HFF-Myc (cell line): ENCODE data around the gene PITX2.

Source experiments
- DNase-seq: peaks from one replicate; pipeline ENCODE4 v3.0.0-alpha.2; 2011; ENCODE audit warnings: low read depth; ENCODE audit errors: extremely low read depth
- H3K4me3 ChIP-seq: replicated peaks from 2 replicates; pipeline ENCODE4 v1.5.1; 2011; ENCODE audit warnings: low read depth, mild to moderate bottlenecking, control low read depth, low read length
- TF ChIP-seq, protein P1 (sequence below): IDR thresholded peaks from 2 replicates; pipeline ENCODE4 v1.5.1; 2012; ENCODE audit warnings: mild to moderate bottlenecking, low read depth, low read length, control low read depth; ENCODE audit errors: missing control alignments

PITX2 gene

DNA sequence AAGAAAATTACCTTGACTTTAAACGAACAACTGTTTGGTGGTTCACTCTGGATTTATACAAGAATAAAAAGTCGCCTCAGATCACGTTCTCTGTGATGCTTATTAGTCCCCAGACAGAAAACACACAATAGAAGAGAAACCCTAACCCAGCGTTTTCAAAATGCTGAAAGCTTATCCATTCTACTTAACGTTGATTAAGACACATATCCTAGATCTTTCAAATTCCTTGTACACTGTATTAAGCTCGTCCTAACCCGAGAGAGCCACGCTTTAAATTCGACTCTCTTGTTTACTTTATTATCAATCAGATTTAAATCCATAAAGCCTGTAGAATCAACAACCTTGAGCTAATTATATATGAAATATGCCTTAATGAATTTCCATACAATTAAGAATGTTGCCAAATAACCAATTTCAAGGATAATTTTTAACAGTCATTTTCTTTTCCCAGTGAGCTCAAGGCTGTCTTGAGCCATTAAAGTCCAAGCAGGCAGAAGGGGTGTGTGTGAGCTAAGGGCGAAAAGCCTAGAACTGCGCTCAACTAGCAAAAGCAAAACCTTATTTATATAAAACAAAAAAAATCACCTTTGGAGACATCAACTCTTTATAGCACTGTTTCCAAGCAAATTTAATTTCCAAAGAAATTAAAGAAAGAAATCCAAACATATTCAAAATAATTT lies 981 bp upstream of the PITX2 start:
- peak overlapping the region; percentile 74 for H3K4me3 ChIP-seq
- TF ChIP-seq, protein P1, sequence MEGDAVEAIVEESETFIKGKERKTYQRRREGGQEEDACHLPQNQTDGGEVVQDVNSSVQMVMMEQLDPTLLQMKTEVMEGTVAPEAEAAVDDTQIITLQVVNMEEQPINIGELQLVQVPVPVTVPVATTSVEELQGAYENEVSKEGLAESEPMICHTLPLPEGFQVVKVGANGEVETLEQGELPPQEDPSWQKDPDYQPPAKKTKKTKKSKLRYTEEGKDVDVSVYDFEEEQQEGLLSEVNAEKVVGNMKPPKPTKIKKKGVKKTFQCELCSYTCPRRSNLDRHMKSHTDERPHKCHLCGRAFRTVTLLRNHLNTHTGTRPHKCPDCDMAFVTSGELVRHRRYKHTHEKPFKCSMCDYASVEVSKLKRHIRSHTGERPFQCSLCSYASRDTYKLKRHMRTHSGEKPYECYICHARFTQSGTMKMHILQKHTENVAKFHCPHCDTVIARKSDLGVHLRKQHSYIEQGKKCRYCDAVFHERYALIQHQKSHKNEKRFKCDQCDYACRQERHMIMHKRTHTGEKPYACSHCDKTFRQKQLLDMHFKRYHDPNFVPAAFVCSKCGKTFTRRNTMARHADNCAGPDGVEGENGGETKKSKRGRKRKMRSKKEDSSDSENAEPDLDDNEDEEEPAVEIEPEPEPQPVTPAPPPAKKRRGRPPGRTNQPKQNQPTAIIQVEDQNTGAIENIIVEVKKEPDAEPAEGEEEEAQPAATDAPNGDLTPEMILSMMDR: no peak
- no peak for DNase-seq

DNA sequence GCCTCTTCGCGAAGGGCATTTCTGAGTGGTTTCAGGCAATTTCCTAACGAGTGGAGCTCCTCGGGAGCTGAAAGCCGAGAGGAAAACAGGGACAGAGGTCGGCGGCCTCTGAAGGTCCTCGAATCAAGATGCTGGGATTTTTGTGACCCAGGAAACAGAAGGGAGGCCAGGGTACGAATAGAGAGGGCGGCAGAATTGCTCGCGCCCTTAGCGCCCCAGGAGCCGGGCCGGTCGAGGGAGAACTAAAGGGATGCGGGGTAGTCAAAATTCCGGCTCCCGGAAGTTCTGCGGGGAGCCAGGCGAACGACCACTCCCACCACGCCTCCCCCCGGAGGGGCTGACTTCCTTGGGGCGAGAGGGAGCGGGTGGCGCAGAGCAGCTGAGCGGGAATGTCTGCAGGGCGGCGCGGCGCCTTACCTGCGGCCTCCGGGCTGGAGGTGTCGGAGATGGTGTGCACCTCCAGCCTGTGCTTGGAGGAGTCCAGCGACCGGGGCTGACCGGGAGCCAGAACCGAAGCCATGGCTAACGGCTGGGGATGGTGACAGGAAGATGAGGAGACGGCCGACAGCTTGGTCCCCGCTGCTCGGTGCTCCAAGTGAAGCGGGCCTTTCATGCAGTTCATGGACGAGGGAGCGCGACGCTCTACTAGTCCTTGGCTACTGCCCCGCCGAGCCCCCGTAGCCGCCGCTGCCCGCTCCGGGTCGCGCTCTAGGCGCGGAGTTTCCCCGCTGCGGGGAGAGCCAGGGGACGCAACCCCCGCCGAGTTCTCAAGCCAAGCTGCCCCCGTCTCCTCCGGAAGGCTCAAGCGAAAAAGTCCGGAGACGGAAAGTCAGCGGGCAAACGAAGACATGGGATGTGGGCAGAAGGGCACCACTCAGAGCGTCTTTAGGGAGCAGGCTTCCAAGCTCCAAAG lies 782 bp downstream of the PITX2 start:
- peak overlapping the region; percentile 74 for H3K4me3 ChIP-seq
- DNase-seq: no peak
- TF ChIP-seq, protein P1: no peak

DNA sequence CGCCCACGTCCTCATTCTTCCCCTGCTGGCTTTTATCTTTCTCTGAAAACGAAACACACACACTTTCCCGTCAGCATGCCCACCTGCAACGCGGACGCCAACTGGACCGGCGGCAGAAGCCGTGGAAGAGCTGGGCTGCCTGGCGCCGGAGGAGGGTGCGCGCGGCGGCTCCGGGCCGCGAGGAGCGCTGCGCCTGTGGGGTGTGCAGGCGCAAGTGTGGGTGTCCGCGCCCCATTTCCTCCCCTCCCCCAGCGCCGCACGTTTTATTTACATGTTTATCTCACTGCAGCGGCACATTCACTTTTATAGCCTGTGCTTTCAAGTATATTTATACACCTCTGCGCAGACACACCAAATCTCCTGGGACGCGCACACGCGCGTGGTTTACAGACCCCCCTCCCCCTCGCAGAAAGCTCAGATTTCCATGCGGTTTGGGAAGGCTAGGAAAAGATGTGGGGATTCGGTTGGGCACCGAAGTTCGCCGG lies 1.5 kb downstream of the PITX2 start:
- H3K4me3 ChIP-seq: peak overlapping the region; percentile 74
- no peak for DNase-seq
- TF ChIP-seq, protein P1: no peak

DNA sequence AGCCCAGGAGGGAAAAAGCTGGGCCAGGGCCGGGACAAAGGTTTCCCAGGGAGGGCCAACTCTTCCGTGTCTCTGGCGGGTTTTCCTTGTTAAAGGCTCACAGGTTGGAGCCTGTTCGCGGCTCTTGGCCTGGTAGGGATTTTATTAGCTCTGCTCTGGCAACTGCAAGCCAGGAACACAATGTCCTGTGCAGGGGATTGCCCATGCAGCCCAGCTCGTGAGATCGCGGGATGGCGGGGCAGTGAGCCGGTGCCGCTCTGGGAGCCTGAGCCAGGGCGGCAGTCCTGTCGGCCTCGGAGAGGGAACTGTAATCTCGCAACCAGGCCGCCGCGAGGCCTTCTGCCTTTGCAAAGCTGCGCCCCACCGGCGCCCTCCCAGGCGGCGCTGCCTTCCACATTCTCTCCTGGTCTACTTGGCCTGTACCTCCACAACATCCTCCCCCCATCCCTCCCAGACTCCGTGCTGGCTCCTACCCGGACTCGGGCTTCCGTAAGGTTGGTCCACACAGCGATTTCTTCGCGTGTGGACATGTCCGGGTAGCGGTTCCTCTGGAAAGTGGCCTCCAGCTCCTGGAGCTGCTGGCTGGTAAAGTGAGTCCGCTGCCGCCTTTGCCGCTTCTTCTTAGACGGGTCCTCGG lies 2.1 kb downstream of the PITX2 start:
- H3K4me3 ChIP-seq: peak overlapping the region; percentile 74
- no peak for DNase-seq
- TF ChIP-seq, protein P1: no peak

DNA sequence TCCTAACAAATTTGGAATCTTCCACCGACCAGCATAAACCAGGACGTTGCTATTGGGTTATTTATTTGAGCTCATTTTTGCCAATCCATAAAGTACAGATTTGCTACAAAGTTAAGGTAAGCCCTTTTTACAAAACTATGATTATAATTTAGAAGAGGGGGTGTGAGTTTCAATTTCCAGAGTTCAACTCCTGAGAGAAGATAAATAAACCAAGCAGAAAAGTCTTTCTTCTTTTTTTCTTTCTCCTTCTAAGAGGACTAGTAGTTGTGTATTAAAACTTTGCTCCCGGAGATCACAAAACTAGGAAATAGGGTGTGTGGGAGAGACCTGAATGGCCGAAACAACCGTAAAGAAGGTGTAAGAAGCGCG lies 2.6 kb downstream of the PITX2 start:
- no peak overlapping the region for H3K4me3 ChIP-seq
- TF ChIP-seq, protein P1: no peak
- no peak for DNase-seq

DNA sequence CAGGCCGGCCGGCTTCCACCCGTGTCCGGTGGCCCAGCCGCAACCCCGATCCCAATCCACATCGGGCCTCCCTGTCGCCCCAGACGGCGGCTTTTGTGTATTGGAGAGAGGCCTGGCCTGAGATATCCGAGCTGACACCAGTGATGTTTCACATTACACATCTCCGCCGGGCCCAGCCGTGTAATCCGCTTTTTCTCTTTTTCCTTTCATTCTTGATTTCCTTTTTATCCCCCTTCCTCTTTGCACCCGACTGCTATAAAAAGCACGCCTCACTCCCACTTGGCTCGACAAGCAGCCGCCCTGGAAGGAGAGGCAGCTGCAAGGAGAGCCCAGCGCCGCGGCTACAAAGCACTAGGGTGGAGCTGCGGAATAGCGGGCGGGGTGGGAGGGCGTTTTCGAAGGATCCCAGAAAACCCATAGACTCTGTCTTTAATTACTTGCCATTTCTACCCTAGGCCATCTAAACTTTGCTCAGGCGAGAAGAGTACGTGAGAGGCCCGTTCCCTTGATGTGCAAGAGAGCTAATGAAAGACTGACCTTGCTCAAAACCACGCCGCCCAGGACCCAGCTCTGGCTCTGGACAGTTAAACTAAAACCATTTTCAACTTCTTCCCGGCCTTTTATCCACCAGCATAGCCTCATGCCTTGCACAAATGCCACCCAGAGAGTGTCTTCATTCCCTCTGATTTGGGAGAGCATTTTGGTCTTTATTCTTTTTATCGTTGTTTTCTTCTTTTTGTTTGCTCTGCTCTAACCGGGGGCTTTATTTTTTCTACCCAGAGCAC lies 3.2 kb downstream of the PITX2 start:
- no peak overlapping the region for H3K4me3 ChIP-seq
- DNase-seq: no peak
- TF ChIP-seq, protein P1: no peak
